NK-92 treated with Interleukin-12 subunit alpha and Interleukin-12 subunit beta, amount 100 ng/mL, for 24 hours (cell line): ENCODE results near the gene TAF6.

Experiments used
- DNase-seq: peaks from one replicate; lab custom pipeline; 2025; lab: John Stamatoyannopoulos, UW

TAF6 gene

GRCh38 chr7:100093054-100093453 lies 26.1 kb downstream of the TAF6 start:
- DNase-seq, result no peak

GRCh38 chr7:100091411-100092181 lies 27.6 kb downstream of the TAF6 start:
- DNase-seq, result no peak

GRCh38 chr7:100090527-100091410 lies 28.4 kb downstream of the TAF6 start:
- DNase-seq, result no peak

- DNase-seq, result no peak
Observed at GRCh38 chr7:100089458-100090196, 29.5 kb downstream of the TAF6 start.

- DNase-seq, result peak; percentile 79
Observed at GRCh38 chr7:100088621-100089457, 30.3 kb downstream of the TAF6 start, which contains the start of gene COPS6. COPS6 (plus strand) TSS chr7:100088969; CDS start chr7:100088991, 22 bp downstream.

GRCh38 chr7:100088095-100088620 lies 31.0 kb downstream of the TAF6 start:
- DNase-seq, result no peak

- no peak for DNase-seq
Observed at GRCh38 chr7:100087055-100087750, 32.0 kb downstream of the TAF6 start.

- DNase-seq, result no peak
Observed at GRCh38 chr7:100085515-100085914, 33.6 kb downstream of the TAF6 start.

GRCh38 chr7:100082978-100083377 lies 36.2 kb downstream of the TAF6 start:
- no peak for DNase-seq

- peak; percentile 99 for DNase-seq
Observed at GRCh38 chr7:100081535-100082102, 37.5 kb downstream of the TAF6 start, which contains the start of gene ZNF3. ZNF3 (minus strand) TSS chr7:100081723; CDS start chr7:100077357, 4,366 bp downstream.

GRCh38 chr7:100080907-100081534 lies 38.1 kb downstream of the TAF6 start:
- DNase-seq, result no peak

- no peak for DNase-seq
Observed at GRCh38 chr7:100079024-100079560, 40.1 kb downstream of the TAF6 start.

- no peak for DNase-seq
Observed at GRCh38 chr7:100077205-100077604, 42.0 kb downstream of the TAF6 start.

- no peak for DNase-seq
Observed at GRCh38 chr7:100075418-100075817, 43.7 kb downstream of the TAF6 start.

GRCh38 chr7:100074841-100075240 lies 44.3 kb downstream of the TAF6 start:
- no peak for DNase-seq

GRCh38 chr7:100072462-100072861 lies 46.7 kb downstream of the TAF6 start:
- no peak for DNase-seq

GRCh38 chr7:100071018-100071723 lies 48.0 kb downstream of the TAF6 start:
- DNase-seq, result no peak

GRCh38 chr7:100069991-100070390 lies 49.2 kb downstream of the TAF6 start:
- no peak for DNase-seq

GRCh38 chr7:100066953-100067352 lies 52.2 kb downstream of the TAF6 start:
- DNase-seq, result no peak
